Measurements from ENCODE around the gene PTGFRN.
"Not testable (repeated sequence)": the region's sequence is repeated elsewhere in the genome, so short reads cannot be mapped to it uniquely, and the experiment has no call there.

PTGFRN gene

GRCh38 chr1:116971965-116972673 lies 62.4 kb downstream of the PTGFRN start:
- DNase-seq (ENCODE audit: low spot score): no peak

DNA sequence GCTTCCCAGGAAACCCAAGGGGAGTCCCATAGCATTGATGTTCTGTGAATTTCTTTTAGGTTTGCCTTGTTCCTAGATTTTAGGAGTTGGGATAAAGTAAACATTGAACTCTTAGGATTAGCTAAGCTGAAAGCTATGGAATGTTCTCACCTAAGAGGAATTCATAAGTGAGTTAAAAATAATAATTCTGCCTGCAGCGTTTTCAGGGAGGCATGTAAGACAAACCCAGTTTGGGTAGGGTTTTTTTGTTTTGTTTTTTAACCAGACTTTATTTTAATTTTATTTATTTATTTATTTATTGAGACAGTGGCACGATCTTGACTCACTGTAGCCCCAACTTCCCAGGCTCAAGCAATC lies 62.9 kb downstream of the PTGFRN start:
- DNase-seq (ENCODE audit: low spot score): no peak

DNA sequence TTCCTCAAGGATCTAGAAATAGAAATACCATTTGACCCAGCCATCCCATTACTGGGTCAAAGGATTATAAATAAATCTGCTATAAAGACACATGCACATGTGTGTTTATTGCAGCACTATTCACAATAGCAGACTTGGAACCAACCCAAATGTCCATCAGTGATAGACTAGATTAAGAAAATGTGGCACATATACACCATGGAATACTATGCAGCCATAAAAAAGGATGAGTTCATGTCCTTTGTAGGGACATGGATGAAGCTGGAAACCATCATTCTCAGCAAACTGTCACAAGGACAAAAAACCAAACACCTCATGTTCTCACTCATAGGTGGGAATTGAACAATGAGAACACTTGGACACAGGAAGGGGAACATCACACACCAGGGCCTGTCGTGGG lies 70.6 kb downstream of the PTGFRN start:
- DNase-seq (ENCODE audit: low spot score): not testable (repeated sequence)

DNA sequence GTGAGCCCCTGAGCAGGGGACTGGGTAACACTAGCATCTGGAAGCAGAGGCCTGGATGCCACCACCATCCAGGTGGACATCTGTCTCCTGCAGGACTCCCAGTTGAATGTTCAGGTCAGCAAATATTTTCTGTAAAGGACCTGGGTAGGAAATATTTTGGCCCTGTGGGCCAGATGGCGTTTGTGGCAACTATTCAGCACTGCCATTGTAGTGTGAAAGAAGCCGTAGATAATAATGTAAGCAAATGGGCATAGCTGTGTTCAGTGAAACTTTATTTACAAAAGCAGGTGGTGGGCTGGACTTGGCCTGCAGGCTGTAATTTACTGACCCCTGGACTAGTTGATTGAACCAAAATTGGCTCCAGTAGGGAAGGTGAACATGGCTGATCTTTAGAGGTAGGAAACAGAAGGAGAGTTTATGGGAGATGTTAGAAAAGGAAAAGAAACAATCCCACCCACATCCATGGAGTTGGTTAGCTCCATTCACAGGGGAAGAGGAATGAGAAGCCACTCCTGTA lies 71.9 kb downstream of the PTGFRN start:
- no peak for DNase-seq (ENCODE audit: low spot score)

GRCh38 chr1:116982319-116983004 lies 72.7 kb downstream of the PTGFRN start:
- no peak for DNase-seq (ENCODE audit: low spot score)

GRCh38 chr1:116983112-116983511 lies 73.4 kb downstream of the PTGFRN start:
- no peak for DNase-seq (ENCODE audit: low spot score)

DNA sequence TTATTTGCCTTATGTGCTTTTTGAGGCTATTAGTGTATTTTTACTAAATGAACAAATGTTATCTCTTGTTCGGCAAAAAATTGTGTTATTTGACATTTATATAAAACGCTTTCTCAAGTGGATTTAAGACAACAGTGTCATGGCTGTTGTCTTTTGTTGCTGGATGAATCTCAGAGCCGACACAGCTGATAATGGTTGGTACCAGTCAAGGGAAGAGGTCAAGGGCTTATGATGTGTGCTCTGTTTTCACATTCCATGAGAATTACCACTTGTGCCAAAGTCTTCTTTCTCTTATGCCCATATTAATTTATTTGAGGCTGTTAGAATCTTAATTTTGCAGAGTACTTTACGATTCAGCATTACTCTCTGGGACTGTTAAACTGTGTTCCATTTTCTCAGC lies 74.0 kb downstream of the PTGFRN start:
- no peak for DNase-seq (ENCODE audit: low spot score)

DNA sequence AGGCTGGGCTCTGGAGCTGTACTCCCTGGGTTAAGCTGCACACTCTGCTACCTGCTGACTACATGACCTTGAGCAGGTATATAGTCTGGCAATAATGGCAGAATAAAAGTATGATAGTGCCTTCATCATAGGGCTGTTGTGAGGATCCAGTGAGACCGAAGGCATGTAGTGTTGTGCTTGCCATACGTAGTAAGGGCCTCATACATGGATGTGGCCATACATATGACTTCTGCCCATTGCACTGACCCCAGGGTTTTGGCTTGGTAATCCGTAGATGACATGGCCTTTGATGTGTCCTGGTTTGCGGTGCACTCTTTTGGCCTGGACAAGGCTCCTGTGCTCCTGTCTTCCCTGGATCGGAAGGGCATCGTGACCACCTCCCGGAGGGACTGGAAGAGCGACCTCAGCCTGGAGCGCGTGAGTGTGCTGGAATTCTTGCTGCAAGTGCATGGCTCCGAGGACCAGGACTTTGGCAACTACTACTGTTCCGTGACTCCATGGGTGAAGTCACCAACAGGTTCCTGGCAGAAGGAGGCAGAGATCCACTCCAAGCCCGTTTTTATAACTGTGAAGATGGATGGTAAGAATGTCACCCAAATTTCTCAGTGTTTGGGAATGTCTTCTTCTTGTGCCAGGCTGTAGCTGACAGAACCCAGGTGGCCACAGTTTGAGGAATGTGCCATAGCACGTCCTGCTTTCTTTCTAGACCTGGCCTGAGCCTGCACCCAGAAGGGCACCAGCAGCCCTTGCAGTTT lies 74.9 kb downstream of the PTGFRN start:
- DNase-seq (ENCODE audit: low spot score): no peak

DNA sequence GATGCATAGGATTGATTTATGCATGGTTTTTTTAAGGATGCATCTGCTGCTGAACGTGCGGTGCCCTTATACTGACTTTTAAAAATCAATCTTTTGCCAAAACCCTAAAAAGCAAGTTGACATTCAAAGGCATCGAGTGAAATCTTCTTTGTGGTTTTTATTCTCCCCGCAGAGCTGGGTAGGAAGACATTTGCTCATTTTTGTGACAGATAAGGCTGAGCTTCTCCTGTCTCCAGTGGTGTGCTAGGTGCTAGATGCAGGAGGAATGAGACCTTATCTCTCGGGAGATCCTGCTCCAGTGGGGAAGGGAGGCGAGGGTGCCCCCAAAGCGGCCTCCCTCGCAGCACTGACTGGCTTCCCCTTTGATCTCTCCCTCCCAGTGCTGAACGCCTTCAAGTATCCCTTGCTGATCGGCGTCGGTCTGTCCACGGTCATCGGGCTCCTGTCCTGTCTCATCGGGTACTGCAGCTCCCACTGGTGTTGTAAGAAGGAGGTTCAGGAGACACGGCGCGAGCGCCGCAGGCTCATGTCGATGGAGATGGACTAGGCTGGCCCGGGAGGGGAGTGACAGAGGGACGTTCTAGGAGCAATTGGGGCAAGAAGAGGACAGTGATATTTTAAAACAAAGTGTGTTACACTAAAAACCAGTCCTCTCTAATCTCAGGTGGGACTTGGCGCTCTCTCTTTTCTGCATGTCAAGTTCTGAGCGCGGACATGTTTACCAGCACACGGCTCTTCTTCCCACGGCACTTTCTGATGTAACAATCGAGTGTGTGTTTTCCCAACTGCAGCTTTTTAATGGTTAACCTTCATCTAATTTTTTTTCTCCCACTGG lies 76.9 kb downstream of the PTGFRN start:
- DNase-seq (ENCODE audit: low spot score): no peak

GRCh38 chr1:116987256-116987555 lies 77.5 kb downstream of the PTGFRN start:
- DNase-seq (ENCODE audit: low spot score): no peak

GRCh38 chr1:116988248-116988647 lies 78.5 kb downstream of the PTGFRN start:
- no peak for DNase-seq (ENCODE audit: low spot score)

DNA sequence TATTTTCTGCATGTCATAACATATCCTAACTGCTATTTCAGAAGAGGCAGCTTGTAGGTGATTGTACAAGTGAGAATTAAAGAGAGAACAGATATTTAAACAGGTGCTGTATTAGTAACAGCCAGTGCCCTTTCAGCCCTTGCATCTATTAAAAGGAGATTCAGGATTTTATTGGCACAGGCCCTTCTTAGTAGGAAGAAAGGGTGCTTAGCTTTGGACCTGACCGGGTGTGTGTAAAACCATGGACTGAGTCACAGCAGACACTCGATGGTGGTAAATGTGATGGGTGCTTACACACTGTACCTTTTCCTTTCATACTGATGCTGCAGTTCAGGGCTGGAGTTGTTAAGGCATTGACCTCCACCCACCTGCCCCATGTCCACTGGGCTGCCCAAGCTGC lies 79.2 kb downstream of the PTGFRN start:
- DNase-seq (ENCODE audit: low spot score): no peak

DNA sequence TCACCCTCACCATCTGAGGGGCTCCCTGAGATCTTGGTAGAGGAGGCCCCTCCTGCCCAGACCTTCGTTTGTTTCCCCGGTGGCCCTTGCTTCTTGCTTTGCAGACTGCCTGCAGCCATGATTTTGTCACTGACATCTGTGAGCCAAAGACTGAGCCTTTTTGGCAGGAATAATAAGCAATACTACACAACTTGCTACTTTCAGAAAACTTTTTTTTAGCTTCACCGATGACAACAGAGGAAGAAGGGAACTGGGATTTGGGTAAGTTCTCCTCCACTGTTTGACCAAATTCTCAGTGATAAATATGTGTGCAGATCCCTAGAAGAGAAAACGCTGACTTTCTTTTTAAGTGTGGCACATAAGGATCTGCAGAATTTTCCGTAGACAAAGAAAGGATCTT lies 80.1 kb downstream of the PTGFRN start:
- no peak for DNase-seq (ENCODE audit: low spot score)

DNA sequence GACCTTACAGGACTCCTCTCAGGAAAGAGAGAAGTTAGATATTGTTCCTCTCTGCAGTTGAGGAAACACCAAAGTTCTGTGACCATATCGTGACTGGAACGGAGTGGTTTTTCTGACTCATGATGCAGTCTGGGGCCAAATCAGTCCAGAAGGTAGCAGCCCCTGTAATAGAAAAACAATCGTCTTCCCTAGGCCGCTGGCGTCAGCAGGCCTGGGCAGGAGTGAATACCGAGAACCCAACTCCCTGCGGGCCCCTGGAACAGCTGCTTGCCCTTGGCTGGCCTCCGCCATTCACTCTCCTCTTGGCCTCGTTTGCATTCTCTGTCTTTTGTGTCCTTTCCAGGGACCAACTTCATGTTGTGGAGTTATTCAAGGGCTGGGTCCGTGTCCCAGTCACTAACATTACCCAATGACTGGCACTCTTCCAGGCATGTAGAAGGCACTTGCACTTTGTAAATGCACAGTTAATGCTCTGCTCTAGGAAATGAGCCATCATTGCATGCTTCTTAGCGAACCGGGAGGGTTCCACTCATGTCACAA lies 81.0 kb downstream of the PTGFRN start:
- peak; percentile 73 for DNase-seq (ENCODE audit: low spot score)

- no peak for DNase-seq (ENCODE audit: low spot score)
Measured at GRCh38 chr1:116991171-116991845, 81.6 kb downstream of the PTGFRN start.

DNA sequence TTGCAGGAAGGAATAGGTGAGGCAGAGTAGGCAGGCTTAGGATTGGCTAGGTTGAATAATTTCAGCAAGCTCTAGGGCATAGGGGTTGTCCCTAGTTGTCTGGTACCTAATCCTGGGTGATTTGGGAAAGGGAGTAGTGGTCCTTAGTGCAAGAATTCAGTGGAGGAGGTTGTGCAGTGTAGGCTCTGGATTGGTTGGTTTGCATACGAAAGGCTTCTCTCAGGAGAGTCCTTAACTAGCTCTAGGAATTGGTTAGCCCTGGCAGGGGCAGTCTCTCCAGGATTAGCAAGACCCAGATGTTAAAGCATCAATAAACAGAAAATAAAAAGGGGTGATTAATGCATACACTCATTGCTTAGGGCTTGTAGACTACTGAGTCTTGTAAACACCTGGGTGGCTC lies 82.2 kb downstream of the PTGFRN start:
- DNase-seq (ENCODE audit: low spot score): no peak

DNA sequence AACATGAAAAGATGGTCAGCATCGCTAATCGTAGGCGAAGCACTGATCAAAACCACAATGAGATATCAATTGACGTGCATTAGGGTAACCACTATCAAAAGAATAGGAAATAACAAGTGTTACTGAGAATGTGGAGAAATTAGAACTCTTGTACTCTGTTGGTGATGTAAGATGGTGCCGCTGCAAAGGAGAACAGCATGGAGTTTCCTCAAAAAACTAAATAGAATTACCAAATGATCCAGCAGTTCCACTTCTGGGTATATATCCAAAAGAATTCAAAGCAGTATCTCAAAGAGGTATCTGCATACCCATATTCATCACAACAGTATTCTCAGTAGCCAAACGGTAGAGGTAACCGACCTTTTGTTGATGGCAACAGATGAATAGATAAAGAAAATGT lies 83.6 kb downstream of the PTGFRN start:
- no peak for DNase-seq (ENCODE audit: low spot score)

- DNase-seq (ENCODE audit: low spot score): no peak
Measured at GRCh38 chr1:116994411-116994810, 84.7 kb downstream of the PTGFRN start.

DNA sequence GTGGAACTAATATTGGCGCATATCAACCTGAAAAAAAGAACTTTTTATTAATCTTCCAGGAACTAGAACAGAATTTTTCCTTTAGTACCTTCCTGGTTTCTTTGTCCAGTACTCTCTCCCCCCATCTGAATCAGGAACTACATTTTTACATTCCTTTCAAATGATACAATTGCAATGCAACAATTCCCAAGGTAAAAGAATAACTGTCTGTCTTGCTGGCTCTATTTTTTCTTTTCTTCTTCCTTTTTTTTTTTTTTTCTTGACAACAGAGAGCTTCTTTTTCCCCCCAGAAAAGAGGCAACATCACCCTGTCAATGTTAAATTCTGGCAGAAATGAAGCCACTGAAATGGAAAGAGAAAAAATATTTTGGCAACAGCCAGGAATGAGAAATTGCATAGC lies 87.3 kb downstream of the PTGFRN start:
- no peak for DNase-seq (ENCODE audit: low spot score)

DNA sequence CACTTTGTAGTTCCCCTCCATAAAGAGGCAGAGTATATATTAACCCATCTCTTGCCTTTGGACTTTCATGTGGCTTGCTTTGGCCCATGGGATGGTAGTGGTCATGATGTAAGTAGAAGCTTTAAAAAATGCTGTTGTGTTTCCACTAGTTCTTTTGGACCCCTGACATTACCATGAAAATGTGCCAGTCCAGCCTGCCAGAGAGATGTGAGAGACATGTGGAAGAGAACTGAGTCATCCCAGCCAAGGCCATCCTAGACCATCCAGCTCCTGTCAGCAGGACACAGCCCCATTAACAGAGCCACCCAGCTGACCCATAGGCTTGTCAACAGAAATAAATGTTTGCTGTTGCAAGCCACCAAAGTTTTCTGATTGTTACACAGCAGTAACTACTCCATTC lies 87.9 kb downstream of the PTGFRN start:
- no peak for DNase-seq (ENCODE audit: low spot score)

DNA sequence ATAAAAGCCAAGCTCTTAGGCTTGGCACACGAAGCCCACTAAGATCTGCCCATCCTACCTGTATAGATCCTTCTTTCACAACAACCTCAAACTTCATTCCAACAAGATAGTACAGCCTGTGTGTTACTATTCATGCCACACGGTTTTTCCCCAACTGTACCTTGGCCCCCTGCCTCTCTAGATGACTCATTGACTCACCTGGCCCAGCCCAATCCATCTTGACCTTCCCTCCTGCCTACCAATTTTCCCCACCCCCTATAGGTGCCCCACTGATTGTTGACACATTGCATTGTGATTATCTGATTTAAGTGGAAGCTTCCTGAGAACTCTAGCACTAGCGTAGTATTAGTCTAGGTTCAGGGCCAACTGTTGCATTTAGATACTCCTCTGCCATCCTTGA lies 89.9 kb downstream of the PTGFRN start:
- DNase-seq (ENCODE audit: low spot score): no peak

- DNase-seq (ENCODE audit: low spot score): no peak
Measured at GRCh38 chr1:117000142-117000541, 90.4 kb downstream of the PTGFRN start.

All from AG08396 (cell line).